Measurements from ENCODE around the gene FRMD4A.
A peak's percentile ranks its signal among the peaks of the same experiment; 100 is the strongest.

Gene FRMD4A

GRCh38 chr10:14180911-14181566 lies 149.7 kb downstream of the FRMD4A start:
- Histone ChIP-seq H3K4me3 (ENCODE audit: low read length) (no peak overlapping the region), H3K4me2 (ENCODE audit: low read length) (no peak overlapping the region), H4K20me1 (ENCODE audit: control insufficient read depth, insufficient read depth, low read depth, low read length) (no peaks in the 10 kb centered on the region), H3K36me3 (ENCODE audit: control insufficient read depth, low read length) (no peaks in the 10 kb centered on the region), H3K9me2 (replicated peaks; ENCODE audit: control insufficient read depth, low read length) (no peaks in the 10 kb centered on the region), H3K4me1 (ENCODE audit: control insufficient read depth, low read length) (peaks cover 21% of the 10 kb centered on the region), H3K27ac (ENCODE audit: low read depth, low read length) (no peak overlapping the region), H3F3A (ENCODE audit: control insufficient read depth, insufficient read depth) (peaks cover 8% of the 10 kb centered on the region), H3K79me2 (ENCODE audit: control insufficient read depth, low read length) (no peaks in the 10 kb centered on the region), H3K27me3 (ENCODE audit: control insufficient read depth, low read length) (peaks cover 45% of the 10 kb centered on the region), H3K9me3 (ENCODE audit: control insufficient read depth, insufficient read depth, low read length) (no peaks in the 10 kb centered on the region)
- TF ChIP-seq, protein P1, sequence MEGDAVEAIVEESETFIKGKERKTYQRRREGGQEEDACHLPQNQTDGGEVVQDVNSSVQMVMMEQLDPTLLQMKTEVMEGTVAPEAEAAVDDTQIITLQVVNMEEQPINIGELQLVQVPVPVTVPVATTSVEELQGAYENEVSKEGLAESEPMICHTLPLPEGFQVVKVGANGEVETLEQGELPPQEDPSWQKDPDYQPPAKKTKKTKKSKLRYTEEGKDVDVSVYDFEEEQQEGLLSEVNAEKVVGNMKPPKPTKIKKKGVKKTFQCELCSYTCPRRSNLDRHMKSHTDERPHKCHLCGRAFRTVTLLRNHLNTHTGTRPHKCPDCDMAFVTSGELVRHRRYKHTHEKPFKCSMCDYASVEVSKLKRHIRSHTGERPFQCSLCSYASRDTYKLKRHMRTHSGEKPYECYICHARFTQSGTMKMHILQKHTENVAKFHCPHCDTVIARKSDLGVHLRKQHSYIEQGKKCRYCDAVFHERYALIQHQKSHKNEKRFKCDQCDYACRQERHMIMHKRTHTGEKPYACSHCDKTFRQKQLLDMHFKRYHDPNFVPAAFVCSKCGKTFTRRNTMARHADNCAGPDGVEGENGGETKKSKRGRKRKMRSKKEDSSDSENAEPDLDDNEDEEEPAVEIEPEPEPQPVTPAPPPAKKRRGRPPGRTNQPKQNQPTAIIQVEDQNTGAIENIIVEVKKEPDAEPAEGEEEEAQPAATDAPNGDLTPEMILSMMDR (IDR thresholded peaks at IDR 0.05; ENCODE audit: low read depth, low read length, poor library complexity, severe bottlenecking) = no peak
- no peak for TF ChIP-seq EZH2phosphoT487 (IDR thresholded peaks at IDR 0.05; ENCODE audit: borderline replicate concordance, low read length)

DNA sequence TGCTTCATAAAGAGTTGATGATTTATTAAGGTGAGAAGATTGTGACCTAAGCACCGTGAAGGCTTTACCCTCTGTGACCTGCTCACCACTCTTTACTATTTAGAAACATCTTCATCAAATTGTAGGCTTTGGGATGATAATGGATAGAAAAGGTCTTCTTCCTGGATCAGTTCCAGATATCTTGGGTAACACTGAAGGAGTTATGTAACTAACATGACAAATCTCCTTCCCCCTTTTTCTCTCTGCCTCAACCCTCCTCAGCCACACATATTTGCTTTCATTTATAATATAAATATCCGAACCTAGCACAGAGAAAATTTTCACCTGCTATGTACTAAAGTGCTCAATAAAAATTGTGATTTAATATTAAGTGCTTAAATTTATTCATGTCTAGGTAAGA lies 151.5 kb downstream of the FRMD4A start:
- no peak for TF ChIP-seq EZH2phosphoT487 (IDR thresholded peaks at IDR 0.05; ENCODE audit: borderline replicate concordance, low read length)
- TF ChIP-seq, protein P1 (IDR thresholded peaks at IDR 0.05; ENCODE audit: low read depth, low read length, poor library complexity, severe bottlenecking) = no peak
- H3K27me3 ChIP-seq (ENCODE audit: control insufficient read depth, low read length) = peaks cover 61% of the 10 kb centered on the region
- H3K4me2 ChIP-seq (ENCODE audit: low read length) = no peak overlapping the region
- no peaks in the 10 kb centered on the region for H3K9me3 ChIP-seq (ENCODE audit: control insufficient read depth, insufficient read depth, low read length)
- H3K27ac ChIP-seq (ENCODE audit: low read depth, low read length) = no peak overlapping the region
- H3K79me2 ChIP-seq (ENCODE audit: control insufficient read depth, low read length) = no peaks in the 10 kb centered on the region
- no peak overlapping the region for H3K4me3 ChIP-seq (ENCODE audit: low read length)
- H3K9me2 ChIP-seq (replicated peaks; ENCODE audit: control insufficient read depth, low read length) = no peaks in the 10 kb centered on the region
- no peaks in the 10 kb centered on the region for H3F3A ChIP-seq (ENCODE audit: control insufficient read depth, insufficient read depth)
- no peaks in the 10 kb centered on the region for H3K36me3 ChIP-seq (ENCODE audit: control insufficient read depth, low read length)
- no peaks in the 10 kb centered on the region for H4K20me1 ChIP-seq (ENCODE audit: control insufficient read depth, insufficient read depth, low read depth, low read length)
- H3K4me1 ChIP-seq (ENCODE audit: control insufficient read depth, low read length) = peaks cover 3% of the 10 kb centered on the region

- H3K4me1 ChIP-seq (ENCODE audit: control insufficient read depth, low read length) = peaks cover 7% of the 10 kb centered on the region
- no peaks in the 10 kb centered on the region for H3K9me2 ChIP-seq (replicated peaks; ENCODE audit: control insufficient read depth, low read length)
- H3K27me3 ChIP-seq (ENCODE audit: control insufficient read depth, low read length) = peaks cover 74% of the 10 kb centered on the region
- peak overlapping the region; percentile 41 for H3K4me2 ChIP-seq (ENCODE audit: low read length)
- H3K4me3 ChIP-seq (ENCODE audit: low read length) = 0 out of 2 replicates have a peak overlapping the region, but pooled peaks have one; percentile 19
- no peak overlapping the region for H3K27ac ChIP-seq (ENCODE audit: low read depth, low read length)
- no peaks in the 10 kb centered on the region for H3K9me3 ChIP-seq (ENCODE audit: control insufficient read depth, insufficient read depth, low read length)
- TF ChIP-seq, protein P1 (IDR thresholded peaks at IDR 0.05; ENCODE audit: low read depth, low read length, poor library complexity, severe bottlenecking) = no peak
- no peak for TF ChIP-seq EZH2phosphoT487 (IDR thresholded peaks at IDR 0.05; ENCODE audit: borderline replicate concordance, low read length)
- H3K79me2 ChIP-seq (ENCODE audit: control insufficient read depth, low read length) = no peaks in the 10 kb centered on the region
- no peaks in the 10 kb centered on the region for H4K20me1 ChIP-seq (ENCODE audit: control insufficient read depth, insufficient read depth, low read depth, low read length)
- no peaks in the 10 kb centered on the region for H3K36me3 ChIP-seq (ENCODE audit: control insufficient read depth, low read length)
- H3F3A ChIP-seq (ENCODE audit: control insufficient read depth, insufficient read depth) = no peaks in the 10 kb centered on the region
Observed at GRCh38 chr10:14173706-14174594, 156.8 kb downstream of the FRMD4A start.
